NCI-H526 treated with DMSO at 0.1 percent for 48 hours (cell line): ENCODE measurements around the gene AXDND1.
A peak's percentile ranks its signal among the peaks of the same experiment; 100 is the strongest.
"Not testable (repeated sequence)": the region's sequence is repeated elsewhere in the genome, so short reads cannot be mapped to it uniquely, and the experiment has no call there.

Experiments used
- DNase-seq: peaks from one replicate; lab custom pipeline; 2025; lab: John Stamatoyannopoulos, UW

Gene AXDND1, protein sequence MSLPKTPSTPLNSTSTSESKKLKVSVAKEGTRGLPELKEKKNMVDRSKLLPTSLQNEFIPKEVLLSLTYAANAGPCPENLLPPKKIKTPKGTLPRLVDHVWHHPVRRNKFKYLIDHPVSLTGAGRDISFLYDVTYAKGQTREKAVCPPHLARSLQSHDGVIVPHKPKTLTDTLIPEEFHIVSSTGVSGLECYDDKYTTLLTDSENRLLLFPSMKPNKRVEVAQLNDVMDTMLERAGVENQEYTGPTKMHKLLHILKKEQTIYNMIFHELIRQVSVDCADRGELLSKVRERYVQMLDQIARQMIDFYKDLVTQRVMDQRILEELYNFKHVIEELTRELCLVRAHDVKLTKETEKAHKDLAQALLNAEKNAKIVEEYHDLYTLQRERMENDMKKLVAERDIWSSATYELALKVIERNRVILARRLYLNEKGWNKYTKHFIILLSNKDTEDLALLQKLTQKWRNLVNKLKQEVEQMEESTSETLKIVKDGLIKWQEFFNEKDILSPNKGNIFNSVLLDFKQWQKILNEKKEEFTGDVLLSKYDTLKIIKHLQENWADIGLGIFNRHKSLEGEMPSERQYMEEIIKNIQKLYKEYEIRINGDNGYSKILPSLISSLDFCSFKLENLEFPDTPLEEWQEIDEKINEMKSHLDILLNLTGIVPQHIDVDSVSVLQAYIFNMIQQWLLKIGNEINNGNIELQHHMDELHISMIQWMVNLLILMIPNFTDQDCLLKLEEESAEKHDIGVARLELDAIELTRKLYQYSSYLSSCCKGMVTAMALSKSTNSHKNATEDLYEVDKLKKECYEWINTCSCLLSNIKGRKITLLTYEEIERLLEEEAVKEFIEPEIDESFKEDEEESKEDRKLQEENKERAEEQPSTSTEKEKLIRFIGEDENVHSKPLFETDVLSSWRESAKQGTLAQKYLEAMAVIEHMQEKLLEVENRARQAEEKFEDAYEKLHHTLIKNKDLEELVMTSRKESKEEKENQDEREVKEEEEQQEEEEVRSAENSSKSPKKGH

DNA sequence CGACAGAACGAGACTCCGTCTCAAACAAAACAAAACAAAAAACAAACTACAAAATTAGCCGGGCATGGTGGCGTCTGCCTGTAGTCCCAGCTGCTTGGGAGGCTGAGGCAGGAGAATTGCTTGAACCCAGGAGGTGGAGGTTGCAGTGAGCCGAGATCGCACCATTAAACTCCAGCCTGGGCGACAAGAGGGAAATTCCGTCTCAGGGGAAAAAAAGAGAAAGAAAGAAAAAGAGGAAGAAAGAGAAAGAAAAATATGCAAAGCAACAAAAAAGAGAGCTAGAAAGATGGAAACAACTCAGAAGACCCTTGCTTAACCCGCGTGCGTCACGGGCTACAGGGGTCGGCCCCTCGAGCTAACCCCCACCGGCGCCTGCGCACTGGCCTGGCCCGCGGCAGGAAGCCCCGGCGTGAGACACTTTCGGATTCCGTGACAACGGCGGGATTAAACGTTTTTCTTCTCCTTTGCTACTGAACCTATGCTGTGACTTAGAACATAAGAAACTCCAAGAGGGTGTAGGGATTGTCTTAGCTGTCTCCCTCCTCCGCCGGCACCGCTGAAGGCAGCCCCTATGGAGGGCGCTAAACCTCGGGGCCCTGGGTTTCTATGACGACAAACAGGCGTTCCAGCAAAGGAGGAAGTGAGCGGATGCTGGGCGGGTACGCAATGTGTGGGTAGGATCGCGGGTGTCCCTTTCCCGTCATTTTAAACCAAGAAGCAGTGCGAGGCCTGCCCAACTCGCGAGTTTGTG lies at the start of gene AXDND1:
Gene AXDND1 (plus strand): TSS at position 630 of the 751 bp plus-strand sequence. CDS start 539 bp downstream, outside the sequence.
- peak; percentile 93 for DNase-seq

DNA sequence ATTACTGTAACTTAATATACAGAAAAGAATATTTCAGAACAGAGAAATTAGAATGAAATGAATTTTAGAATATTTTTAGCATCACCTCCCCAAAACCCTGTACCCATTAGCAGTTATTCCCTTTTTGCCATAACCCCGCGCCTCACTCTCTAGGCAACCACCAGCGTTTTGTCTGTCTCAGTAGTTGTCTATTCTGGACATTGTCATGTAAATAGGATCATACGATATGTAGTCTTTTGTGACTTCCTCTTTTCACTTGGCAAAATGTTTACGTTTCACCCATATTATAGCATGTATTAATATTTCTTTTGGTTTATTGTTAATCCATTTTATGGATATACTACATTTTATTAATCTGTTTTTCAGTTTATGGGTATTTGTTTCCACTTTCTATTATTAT lies 47.3 kb upstream of the AXDND1 start:
- DNase-seq: no peak

DNA sequence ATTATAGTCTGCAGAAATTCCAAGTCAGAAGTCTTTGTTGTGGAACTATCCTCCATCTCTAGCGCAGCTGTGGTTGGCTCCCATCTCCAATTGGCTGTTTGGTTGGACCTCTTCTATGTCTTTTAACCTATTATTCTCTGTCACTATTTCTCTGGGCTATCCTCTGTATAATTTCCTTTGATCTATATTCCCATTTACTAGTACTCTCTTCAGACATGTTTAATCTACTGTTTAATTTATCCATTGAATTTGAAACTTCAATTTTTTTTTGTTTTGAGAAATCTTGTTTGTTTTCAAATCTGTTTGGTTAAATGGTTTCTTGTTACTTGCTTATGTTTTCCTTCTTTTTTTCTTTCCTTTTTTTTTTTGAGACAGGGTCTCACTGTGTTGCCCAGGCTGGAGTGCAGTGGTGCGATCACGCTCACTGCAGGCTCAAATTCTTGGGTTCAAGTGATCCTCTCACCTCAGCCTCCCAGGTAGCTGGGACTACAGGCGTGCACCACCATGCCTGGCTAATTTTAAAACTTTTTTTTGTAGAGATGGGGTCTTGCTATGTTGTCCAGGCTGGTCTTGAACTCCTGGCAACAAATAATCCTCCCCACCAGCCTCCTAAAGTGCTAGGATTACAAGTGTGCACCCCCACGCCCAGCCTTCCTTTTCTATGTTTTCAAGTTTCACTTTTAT lies 44.1 kb upstream of the AXDND1 start:
- no peak for DNase-seq

DNA sequence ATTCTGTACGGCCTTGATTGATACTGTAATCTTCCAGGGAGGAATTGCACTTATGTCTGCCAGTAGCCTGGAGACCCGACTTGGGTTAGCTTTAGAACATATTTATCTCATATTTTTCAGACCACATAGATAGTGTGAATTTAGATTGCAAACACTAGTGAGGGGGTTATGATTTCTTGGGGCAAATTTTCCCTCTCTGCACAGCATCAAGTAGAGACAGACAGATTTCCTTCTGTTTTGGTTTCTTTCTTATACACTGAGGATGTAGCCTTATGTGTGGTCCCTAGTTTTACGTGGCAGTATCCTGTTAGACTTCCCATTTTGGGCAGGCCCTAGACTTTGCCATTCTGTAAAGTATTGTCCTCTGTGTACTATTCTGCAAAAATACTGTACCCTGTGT lies 43.2 kb upstream of the AXDND1 start:
- DNase-seq: no peak

DNA sequence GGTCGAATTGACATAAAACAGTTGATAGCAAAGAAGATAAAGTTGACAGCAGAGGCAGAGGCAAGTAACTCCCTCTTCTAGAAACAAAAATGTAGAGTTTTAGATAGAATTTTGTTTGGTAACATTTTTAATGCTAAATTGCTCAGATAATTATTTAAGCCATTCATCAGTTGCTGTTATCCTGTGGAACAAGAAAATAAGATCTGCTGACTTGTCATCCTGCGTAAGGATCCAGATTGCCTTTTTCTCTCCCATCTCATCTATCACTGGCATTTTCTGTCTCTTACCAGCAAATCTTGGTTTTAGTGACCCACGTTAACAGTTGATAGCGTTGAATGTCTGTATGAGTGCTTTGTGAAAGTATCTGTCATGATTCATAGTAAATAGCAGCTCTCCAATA lies 42.3 kb upstream of the AXDND1 start:
- DNase-seq: no peak

DNA sequence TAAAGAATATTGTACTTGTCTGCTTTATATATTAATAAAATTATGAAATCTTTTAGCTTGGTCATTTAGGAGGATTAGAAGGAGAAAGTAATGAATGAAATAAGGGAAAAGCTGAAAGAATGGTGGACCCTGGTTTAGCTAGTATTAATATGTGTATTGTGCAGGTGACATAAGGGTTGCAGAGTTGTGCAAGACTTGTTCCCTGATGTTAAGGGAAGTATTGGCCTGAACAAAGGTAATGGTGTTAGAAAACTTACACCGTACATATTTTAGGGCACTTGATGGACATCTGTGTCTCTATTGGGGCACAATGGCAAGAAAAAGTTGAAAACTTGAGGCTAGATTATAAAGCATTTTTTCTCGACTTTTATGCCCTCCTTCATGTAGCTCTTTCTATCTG lies 39.9 kb upstream of the AXDND1 start:
- no peak for DNase-seq

DNA sequence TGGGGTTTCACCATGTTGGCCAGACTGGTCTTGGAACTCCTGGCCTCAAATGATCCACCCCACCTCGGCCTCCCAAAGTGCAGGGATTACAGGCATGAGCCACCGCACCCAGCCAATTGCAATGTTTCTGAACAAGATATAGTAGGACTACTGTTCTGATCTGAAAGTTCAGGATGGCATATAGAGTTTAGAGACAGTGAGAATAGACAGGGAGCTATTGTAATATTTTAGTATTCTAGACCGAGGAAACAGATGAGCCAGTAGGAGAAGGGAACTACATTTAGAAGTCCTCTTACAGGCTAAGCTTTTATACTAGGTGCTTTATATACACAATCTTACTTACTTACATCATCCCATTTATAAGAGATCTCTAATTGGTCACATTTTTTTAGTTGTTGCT lies 39.0 kb upstream of the AXDND1 start:
- DNase-seq: no peak

DNA sequence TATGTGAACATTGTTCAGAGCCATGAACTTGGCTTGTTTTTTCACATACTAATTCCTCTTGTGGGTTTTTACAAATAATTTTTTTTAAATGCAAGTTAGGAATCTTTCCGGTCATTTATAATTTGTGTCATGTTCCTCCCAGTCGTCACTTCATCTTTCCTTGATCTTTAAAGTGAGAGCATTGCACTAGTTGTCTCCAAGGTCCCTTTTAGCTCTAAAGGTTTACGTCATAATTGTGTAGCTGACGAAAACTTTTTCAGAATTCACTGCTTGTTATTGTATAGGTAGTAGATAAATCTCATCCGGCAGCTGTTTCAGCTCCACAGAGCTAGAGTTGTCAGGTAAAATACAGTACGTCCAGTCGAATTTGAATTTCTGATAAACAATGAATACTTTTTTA lies 38.6 kb upstream of the AXDND1 start:
- no peak for DNase-seq

DNA sequence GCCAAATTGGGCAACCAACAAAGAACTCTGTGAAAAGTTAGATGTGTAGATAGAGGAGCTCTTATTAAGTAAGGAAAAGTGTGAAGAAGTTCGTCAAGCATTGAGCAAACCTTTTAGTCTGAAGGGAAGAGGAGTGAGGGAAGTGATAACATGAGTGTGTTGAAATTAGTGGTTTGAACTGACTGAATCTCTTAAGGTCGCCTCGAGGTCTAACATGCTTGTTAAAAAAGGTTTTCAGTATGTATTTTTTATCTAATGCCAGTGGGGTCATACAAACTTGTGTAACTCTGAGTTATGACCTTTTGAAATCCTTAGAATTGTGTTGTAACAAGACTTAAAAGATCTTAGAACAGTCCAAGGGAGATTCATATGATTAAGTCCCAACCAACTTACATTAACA lies 38.1 kb upstream of the AXDND1 start:
- no peak for DNase-seq

DNA sequence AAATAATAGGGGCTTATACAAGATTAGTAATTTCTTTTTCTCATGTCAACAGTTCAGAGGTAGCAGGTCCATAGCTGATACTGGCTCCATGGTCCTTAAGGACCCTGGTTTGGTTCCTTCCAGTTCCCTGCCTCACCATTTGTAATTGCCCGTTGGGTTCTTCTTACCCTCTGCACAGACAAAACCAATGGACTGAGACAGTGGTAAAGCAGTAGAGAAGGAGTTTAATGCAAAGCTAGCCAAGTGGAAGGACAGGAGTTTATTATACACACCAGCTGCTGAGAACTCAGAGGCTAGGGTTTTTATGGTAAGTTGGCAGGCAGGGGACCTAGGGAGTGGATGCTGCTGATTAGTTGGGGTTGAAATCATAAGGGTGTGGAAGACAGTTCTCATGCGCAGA lies 35.9 kb upstream of the AXDND1 start:
- no peak for DNase-seq

DNA sequence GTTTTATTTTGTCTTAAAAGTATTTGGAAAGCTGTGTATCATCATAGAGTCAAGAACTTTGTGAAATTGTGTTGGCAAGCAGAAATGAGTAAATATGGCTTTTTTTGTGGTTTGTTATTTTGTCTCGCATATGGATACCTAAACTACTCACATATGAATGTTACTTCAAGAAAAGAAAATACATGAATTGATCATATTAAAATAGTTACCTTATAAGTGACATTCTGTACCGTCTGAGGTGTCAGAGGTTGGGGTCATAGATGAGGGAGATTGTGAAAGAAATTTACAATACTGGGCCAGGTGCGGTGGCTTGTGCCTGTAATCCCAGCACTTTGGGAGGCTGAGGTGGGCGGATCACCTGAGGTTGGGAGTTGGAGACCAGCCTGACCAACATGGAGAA lies 31.3 kb upstream of the AXDND1 start:
- DNase-seq: no peak

DNA sequence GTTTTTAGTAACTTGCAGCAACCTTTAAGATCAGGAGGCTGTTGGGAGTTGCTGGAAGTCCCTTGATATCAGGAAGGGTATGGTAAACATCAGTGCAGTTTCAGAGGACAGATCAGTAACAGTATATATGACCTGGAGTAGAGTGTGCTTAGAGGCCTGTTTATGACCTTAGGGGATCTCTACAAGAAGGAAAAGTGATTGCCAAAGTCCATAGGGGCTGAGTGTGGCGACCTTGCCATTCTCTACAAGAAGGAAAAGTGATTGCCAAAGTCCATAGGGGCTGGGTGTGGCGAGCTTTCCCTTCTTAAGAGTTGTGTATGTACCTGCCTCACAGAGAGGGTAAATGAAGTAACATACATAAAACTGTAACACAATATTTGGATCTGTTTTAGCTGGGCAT lies 28.5 kb upstream of the AXDND1 start:
- DNase-seq: no peak

DNA sequence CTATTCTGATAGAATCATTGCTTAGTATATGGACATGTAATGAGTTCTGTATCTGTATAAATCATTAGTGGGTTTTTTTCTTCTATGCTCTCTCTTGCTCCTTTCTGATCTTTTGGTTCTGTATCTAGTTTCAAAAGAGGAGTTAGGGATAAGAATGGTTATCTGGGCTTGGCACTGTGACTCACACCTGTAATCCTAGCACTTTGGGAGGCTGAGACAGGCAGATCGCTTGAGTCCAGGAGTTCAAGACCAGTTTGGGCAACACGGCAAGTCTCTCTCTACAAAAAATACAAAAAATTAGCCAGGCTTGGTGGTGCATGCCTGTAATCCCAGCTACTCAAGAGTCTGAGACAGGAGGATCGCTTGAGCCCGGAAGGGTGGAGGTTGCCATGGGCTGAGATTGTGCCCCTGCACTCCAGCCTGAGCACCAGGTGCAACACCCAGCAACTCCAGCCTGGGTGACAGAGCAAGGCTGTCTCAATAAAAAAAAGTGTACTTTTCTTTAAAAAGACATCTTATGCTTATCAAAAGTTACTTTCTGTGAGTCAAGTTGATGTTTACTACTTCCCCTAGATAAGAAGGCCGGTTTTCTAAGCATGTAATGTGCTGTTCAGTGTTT lies 27.7 kb upstream of the AXDND1 start:
- no peak for DNase-seq

DNA sequence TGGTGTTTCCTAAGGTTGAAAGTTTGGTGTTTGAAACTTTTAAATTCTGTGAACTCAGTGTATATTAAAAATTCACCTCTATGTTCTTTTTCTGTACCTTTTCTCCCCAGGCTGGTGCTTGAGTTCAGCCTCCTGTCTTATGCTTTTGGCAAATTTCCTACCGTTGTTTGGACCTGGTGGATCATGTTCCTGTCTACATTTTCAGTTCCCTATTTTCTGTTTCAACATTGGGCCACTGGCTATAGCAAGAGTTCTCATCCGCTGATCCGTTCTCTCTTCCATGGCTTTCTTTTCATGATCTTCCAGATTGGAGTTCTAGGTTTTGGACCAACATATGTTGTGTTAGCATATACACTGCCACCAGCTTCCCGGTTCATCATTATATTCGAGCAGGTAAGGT lies 24.9 kb upstream of the AXDND1 start:
- no peak for DNase-seq

DNA sequence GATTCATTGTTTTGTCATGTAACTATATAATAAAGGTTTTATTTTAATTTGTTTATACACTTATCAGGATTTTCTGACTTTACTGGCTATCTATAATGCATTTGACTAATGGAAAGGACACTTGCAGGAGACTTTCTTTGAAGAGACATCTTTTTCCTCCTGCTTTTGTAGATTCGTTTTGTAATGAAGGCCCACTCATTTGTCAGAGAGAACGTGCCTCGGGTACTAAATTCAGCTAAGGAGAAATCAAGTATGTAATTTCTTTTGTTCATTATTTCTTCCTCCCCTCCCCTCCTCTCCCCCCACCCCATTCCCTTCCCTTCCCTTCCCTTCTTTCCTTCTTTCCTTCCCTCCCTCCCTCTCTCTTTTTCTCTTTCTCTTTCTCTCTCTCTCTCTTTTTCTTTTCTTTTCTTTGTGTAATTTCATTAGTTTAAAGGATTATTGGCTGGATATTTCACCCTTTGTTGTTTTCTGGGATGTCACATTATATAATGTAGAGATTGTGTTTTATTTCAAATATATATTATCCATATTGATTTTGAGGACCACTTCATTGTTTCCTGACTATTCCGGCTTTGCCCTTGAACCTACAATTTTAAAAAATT lies 23.7 kb upstream of the AXDND1 start:
- no peak for DNase-seq

DNA sequence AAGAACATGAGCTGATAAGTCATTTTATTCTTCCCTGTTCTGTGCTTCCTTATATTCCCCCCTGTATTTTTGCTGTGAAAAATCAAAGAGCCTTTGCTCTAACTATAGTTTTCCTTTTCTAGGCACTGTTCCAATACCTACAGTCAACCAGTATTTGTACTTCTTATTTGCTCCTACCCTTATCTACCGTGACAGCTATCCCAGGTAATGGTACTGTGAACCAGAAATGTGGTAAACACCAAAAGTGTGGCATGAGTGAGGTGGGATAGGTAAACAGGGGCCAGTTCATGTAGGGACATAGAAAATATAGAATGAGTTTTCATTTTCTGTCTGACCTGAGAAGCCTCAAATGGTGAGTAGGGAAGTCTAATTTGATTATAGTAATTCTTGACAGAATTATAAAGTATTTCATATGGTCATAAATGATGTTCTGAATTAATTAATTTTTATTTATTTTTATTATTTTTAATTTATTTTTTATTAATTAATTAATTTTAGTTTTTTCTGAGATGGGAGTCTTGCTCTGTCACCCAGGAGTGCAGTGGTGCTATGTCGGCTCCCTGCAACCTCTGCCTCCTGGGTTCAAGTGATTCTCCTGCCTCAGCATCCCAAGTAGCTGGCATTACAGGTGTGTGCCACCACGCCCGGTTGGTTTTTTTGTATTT lies 22.9 kb upstream of the AXDND1 start:
- no peak for DNase-seq

DNA sequence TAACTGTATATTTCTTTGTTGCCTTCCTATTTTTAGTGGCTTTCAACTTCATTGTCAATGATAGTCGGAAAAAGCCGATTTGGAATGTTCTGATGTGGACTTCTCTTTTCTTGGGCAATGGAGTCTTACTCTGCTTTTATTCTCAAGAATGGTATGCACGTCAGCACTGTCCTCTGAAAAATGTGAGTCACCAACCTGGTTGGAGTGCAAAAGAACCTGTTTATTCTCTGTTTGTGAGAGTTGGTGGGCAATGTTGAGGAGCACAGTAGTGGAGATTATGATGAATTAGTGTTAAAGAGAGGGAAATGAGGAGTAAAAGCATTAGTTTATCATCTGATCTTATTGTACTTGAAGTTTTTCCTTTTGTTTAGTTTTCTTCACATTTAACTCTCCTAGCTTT lies 14.5 kb upstream of the AXDND1 start:
- DNase-seq: no peak

DNA sequence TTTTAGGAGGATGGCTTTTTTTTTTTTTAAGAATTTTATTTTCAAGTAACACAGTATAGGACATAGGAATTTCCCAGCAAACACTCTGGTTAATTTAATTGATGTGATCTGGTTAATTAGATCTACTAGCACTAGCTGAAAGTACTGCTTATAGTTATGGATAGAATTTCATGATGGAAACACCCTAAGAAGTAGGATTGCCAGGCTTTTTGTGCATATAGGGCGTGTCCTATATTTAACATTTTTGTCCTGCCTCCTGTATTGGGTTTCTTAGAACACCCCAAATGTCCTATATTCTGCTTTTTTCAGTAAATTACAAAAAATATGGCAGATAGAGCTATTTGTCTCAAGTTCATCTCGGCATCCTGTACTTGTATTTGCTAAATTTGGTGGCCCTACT lies 13.5 kb upstream of the AXDND1 start:
- no peak for DNase-seq

DNA sequence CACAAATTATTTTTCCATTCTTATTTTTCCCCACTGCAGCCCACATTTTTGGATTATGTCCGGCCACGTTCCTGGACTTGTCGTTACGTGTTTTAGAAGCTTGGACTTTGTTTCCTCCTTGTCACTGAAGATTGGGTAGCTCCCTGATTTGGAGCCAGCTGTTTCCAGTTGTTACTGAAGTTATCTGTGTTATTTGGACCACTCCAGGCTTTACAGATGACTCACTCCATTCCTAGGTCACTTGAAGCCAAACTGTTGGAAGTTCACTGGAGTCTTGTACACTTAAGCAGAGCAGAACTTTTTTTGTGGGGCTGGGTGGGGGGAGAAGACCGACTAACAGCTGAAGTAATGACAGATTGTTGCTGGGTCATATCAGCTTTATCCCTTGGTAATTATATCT lies 12.2 kb upstream of the AXDND1 start:
- DNase-seq: no peak

DNA sequence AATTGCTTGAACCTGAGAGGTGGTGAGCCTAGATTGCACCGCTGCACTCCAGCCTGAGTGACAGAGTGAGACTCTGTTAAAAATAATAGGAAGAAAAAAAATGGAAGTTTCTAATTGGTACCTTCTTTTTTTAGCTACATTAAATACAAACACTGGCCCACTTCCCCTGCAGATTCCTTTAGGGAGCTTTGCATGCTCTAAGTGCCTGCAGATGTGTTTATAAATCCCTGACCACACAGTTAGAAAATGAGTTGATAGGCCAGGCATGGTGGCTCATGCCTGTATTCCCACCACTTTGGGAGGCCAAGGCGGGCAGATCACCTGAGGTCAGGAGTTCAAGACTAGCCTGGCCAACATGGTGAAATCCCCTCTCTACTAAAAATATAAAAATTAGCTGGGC lies 4.1 kb upstream of the AXDND1 start:
- DNase-seq: not testable (repeated sequence)
